AG04449 (cell line): ENCODE results near the gene GZMM.

Source experiments
- CTCF ChIA-PET: fragments of 350-600 bp; formaldehyde crosslinking; extraction: SDS; loops from one replicate; lab custom pipeline; 2021; ENCODE audit warnings: antibody characterized with exemption; lab: Yijun Ruan, JAX
- POLR2A ChIA-PET: fragments of 400-600, 350-600 bp; formaldehyde crosslinking; extraction: SDS; loops from one replicate; lab custom pipeline; 2020; ENCODE audit warnings: antibody characterized with exemption, inconsistent platforms; lab: Yijun Ruan, JAX
- DNase-seq: peaks from one replicate; pipeline ENCODE4 v3.0.0-alpha.2; 2010; ENCODE audit warnings: low read depth, low spot score
- H3K4me3 ChIP-seq: 2 replicates; pipeline ENCODE4 v1.5.1; 2011; ENCODE audit warnings: low read depth, mild to moderate bottlenecking, control low read depth, low read length
- CTCF ChIP-seq: IDR thresholded peaks from one replicate; pipeline ENCODE4 v1.5.1; 2011; ENCODE audit warnings: mild to moderate bottlenecking, moderate library complexity, low read length, control low read depth, inconsistent platforms; ENCODE audit not compliant: insufficient read depth; ENCODE audit errors: missing control alignments

Gene GZMM

GRCh38 chr19:547117-547516 is 3.3 kb downstream of the GZMM start:
- no peak overlapping the region for H3K4me3 ChIP-seq
- POLR2A ChIA-PET: interaction anchor here (1.1 kb wide), 1 partner anchor 40 kb away, joined by 5 read pairs; no protein-coding TSS in a partner anchor
- CTCF ChIA-PET: no interaction called here
- no peak for TF ChIP-seq CTCF
- DNase-seq: no peak

GRCh38 chr19:547836-548720 is 4.2 kb downstream of the GZMM start:
- DNase-seq: no peak
- no peak overlapping the region for H3K4me3 ChIP-seq
- no peak for TF ChIP-seq CTCF
- CTCF ChIA-PET: no interaction called here
- POLR2A ChIA-PET: no interaction called here

- ChIA-PET CTCF (no interaction called here), POLR2A (no interaction called here)
- no peak for DNase-seq
- no peak for TF ChIP-seq CTCF
- H3K4me3 ChIP-seq: no peak overlapping the region
Measured at GRCh38 chr19:548886-549830, 5.3 kb downstream of the GZMM start.

- TF ChIP-seq CTCF: no peak
- no peak overlapping the region for H3K4me3 ChIP-seq
- POLR2A ChIA-PET: no interaction called here
- CTCF ChIA-PET: interaction anchor here (1.7 kb wide), 1 partner anchor 44 kb away, joined by 5 read pairs; no protein-coding TSS in a partner anchor
- DNase-seq: no peak
Measured at GRCh38 chr19:554817-555216, 11.0 kb downstream of the GZMM start.

GRCh38 chr19:555474-555808 is 11.6 kb downstream of the GZMM start:
- ChIA-PET POLR2A (no interaction called here), CTCF (interaction anchor here (1.0 to 1.7 kb wide), 2 partner anchors 45 to 179 kb away, joined by 3 to 5 read pairs; no protein-coding TSS in a partner anchor)
- TF ChIP-seq CTCF: no peak
- no peak overlapping the region for H3K4me3 ChIP-seq
- DNase-seq: no peak
